Hepatocyte (in vitro differentiated cells): ENCODE results near the gene WIZ.

Experiments
- EZH2 ChIP-seq: fragments of 200-600 bp; sonication (generic); IDR thresholded peaks from 2 replicates; pipeline ENCODE4 v1.6.1; 2016; ENCODE audit warnings: antibody characterized with exemption, mild to moderate bottlenecking, borderline replicate concordance
- EZH2phosphoT487 ChIP-seq: fragments of 200-600 bp; sonication (generic); IDR thresholded peaks from one replicate; pipeline ENCODE4 v1.6.1; 2018; ENCODE audit warnings: antibody characterized with exemption, mild to moderate bottlenecking, low read depth, moderate library complexity; ENCODE audit not compliant: unreplicated experiment, severe bottlenecking
- TF ChIP-seq, protein P1 (sequence below): fragments of 200-600 bp; sonication (generic); IDR thresholded peaks from 2 replicates; pipeline ENCODE4 v1.5.1; 2016; ENCODE audit warnings: antibody characterized with exemption, mild to moderate bottlenecking; ENCODE audit not compliant: poor library complexity

DNA sequence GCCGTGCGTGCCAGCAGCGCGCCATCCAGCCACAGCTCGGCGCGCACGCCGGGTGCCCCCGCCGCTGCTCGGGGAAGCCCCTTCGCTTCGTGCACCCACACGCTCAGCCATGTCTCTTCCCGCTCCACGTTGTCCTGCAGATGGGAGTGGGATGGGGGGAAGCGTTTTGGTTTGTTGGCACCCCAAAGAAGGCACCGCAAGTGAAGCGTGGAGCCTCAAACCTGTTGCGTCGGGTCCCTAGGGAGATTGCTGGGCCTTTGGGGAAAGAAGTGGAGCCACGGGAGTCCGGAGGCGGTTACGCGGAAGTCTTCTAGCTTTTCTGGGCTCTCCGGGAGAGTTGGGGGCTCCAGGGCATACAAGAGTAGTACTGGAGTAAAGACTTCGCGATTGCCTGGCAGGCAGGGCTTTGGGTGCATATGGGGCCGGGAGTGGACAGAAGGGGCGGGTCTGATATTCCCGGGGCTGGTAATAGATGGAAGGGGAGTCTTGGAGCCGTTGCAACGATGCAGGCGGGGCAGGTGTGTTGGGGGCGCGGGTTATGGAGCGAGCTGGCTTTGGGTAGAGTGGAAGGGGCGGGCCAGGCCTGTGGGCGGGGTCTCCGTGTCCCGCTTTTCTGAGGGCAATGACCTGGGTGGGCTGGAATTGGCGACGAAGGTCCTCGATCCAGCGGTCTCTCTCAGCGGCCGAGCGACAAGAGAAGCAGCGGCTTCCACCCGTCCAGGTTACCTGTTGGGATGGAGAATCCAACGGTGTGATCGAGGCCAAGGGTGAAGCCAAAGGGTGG, 8.1 kb upstream of the WIZ start:
- TF ChIP-seq, protein P1, sequence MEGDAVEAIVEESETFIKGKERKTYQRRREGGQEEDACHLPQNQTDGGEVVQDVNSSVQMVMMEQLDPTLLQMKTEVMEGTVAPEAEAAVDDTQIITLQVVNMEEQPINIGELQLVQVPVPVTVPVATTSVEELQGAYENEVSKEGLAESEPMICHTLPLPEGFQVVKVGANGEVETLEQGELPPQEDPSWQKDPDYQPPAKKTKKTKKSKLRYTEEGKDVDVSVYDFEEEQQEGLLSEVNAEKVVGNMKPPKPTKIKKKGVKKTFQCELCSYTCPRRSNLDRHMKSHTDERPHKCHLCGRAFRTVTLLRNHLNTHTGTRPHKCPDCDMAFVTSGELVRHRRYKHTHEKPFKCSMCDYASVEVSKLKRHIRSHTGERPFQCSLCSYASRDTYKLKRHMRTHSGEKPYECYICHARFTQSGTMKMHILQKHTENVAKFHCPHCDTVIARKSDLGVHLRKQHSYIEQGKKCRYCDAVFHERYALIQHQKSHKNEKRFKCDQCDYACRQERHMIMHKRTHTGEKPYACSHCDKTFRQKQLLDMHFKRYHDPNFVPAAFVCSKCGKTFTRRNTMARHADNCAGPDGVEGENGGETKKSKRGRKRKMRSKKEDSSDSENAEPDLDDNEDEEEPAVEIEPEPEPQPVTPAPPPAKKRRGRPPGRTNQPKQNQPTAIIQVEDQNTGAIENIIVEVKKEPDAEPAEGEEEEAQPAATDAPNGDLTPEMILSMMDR, result no peak
- TF ChIP-seq EZH2 (no peak), EZH2phosphoT487 (no peak)
